Measurements from ENCODE around the gene CXorf38. TPM values are rescaled to one million over a fixed set of nuclear protein-coding genes. Genes with fewer than 3 reads are reported as not detected.

The CXorf38 gene
- total and polyA plus RNA-seq, 2 of the 8 experiments (the other 6 are each of a cell fraction or from before 2014, with no cell fraction given) = 3.6 to 6.4 TPM

GRCh38 chrX:40607381-40607780 is 40.0 kb downstream of the CXorf38 start (continued):
- TF ChIP-seq KDM4A (IDR thresholded peaks at IDR 0.05; ENCODE audit: low read depth, low read length, severe bottlenecking) = no peak

Measured in H1 (cell line).